Endothelial cell of umbilical vein (primary cell): ENCODE results near the gene MICA. TPM values are rescaled to one million over a fixed set of nuclear protein-coding genes. Genes with fewer than 3 reads are reported as not detected.
"Not testable (repeated sequence)": the region's sequence is repeated elsewhere in the genome, so short reads cannot be mapped to it uniquely, and the experiment has no call there.

Experiments
- BruUV-seq: library from RNA; stranded (reverse); fragments of 400-500 nt; replicated peaks from 2 replicates; lab custom pipeline; 2021; lab: Mats Ljungman, UMichigan
- CTCF ChIA-PET: fragments of 300-600, 350-600 bp; sonication (Branson Sonifier 250); formaldehyde crosslinking; loops from one replicate; lab custom pipeline; 2021; ENCODE audit warnings: antibody characterized with exemption, inconsistent platforms; lab: Charles Lee
- POLR2A ChIA-PET: fragments of 300-600, 350-600 bp; sonication (Branson Sonifier 250); formaldehyde crosslinking; loops from one replicate; lab custom pipeline; 2021; ENCODE audit warnings: antibody characterized with exemption, inconsistent platforms; lab: Charles Lee
- DNase-seq: peaks from one replicate; pipeline ENCODE4 v3.0.0-alpha.2; 2011; ENCODE audit warnings: low read depth, low spot score
- FAIRE-seq: peaks from 2 replicates; lab custom pipeline; 2011; peaks lifted over from hg19 to GRCh38; lab: Jason Lieb, UNC
- H2AFZ ChIP-seq: 2 replicates; pipeline ENCODE4 v1.6.0; 2012; ENCODE audit warnings: low read depth, low read length, control low read depth, inconsistent platforms
- H3K27ac ChIP-seq: 2 replicates; pipeline ENCODE4 v1.5.1; 2011; ENCODE audit warnings: low read depth, mild to moderate bottlenecking, control low read depth, low read length, moderate library complexity; ENCODE audit not compliant: insufficient read depth
- H3K27me3 ChIP-seq, 2 experiments: 2 replicates each; pipeline versions ENCODE4 v1.6.0 to v1.6.1; 2011; ENCODE audit warnings: low read length in 2 of 2, mixed read lengths in 1 of 2; ENCODE audit not compliant: control insufficient read depth in 2 of 2, insufficient read depth in 2 of 2
- H3K36me3 ChIP-seq, 2 experiments: 2 replicates in 1 of 2; 3 replicates in 1 of 2; pipeline ENCODE4 v1.5.1; 2011; ENCODE audit warnings: low read length in 2 of 2, mild to moderate bottlenecking in 1 of 2, moderate library complexity in 1 of 2; ENCODE audit not compliant: control insufficient read depth in 2 of 2, insufficient read depth in 2 of 2; ENCODE audit errors: extremely low read depth in 1 of 2
- H3K4me1 ChIP-seq: 3 replicates; pipeline ENCODE4 v1.5.1; 2011; ENCODE audit warnings: mild to moderate bottlenecking, low read length; ENCODE audit not compliant: control insufficient read depth, insufficient read depth; ENCODE audit errors: extremely low read depth
- H3K4me2 ChIP-seq: 2 replicates; pipeline ENCODE4 v1.6.1; 2011; ENCODE audit warnings: low read length, control low read depth, mixed read lengths; ENCODE audit not compliant: insufficient read depth
- H3K4me3 ChIP-seq, 3 experiments: fragments of 200-600 bp in 1 of 3; sonication (generic), shearing (Covaris generic) in 1 of 3; replicated peaks in 1 of 3; 2 replicates each; pipeline ENCODE4 v1.5.1; 2011 to 2016; ENCODE audit warnings: control low read depth in 3 of 3, low read length in 3 of 3, mild to moderate bottlenecking in 2 of 3, inconsistent platforms in 1 of 3, low read depth in 1 of 3, moderate library complexity in 1 of 3; ENCODE audit not compliant: insufficient read depth in 1 of 3
- H3K79me2 ChIP-seq: 2 replicates; pipeline ENCODE4 v1.6.0; 2012; ENCODE audit warnings: low read length, inconsistent platforms; ENCODE audit not compliant: control insufficient read depth, insufficient read depth
- H3K9ac ChIP-seq: replicated peaks from 2 replicates; pipeline ENCODE3; 2011; ENCODE audit warnings: low read length, control low read depth; ENCODE audit not compliant: insufficient read depth; ENCODE audit errors: extremely low read depth
- H3K9me1 ChIP-seq: replicated peaks from 3 replicates; pipeline ENCODE4 v1.6.0; 2011; ENCODE audit warnings: mild to moderate bottlenecking, low read length; ENCODE audit not compliant: control insufficient read depth, insufficient read depth; ENCODE audit errors: extremely low read depth
- H3K9me3 ChIP-seq: replicated peaks from 2 replicates; pipeline ENCODE4 v1.5.1; 2012; ENCODE audit warnings: low read length, inconsistent platforms; ENCODE audit not compliant: control insufficient read depth, insufficient read depth
- H4K20me1 ChIP-seq: replicated peaks from 2 replicates; pipeline ENCODE3; 2011; ENCODE audit warnings: mild to moderate bottlenecking, low read length; ENCODE audit not compliant: control insufficient read depth, insufficient read depth; ENCODE audit errors: extremely low read depth
- EZH2 ChIP-seq: IDR thresholded peaks from 2 replicates; pipeline ENCODE4 v1.6.1; 2012; ENCODE audit warnings: borderline replicate concordance, low read depth, mild to moderate bottlenecking, moderate library complexity, low read length, inconsistent platforms; ENCODE audit not compliant: severe bottlenecking
- FOS ChIP-seq: IDR thresholded peaks from 2 replicates; pipeline ENCODE4 v1.6.1; 2011; ENCODE audit warnings: mild to moderate bottlenecking, low read length, moderate library complexity, borderline replicate concordance; ENCODE audit not compliant: insufficient read depth
- JUN ChIP-seq: IDR thresholded peaks from 2 replicates; pipeline ENCODE4 v1.6.1; 2011; ENCODE audit warnings: borderline replicate concordance, low read depth; ENCODE audit not compliant: insufficient read length, insufficient read depth
- dilution Hi-C: fragments of 300-500 bp; cut with MboI; formaldehyde crosslinking; loops from one replicate; pipeline ENCODE4 v1.15.0; 2019; ENCODE audit warnings: low sequenced_read_pairs; ENCODE audit not compliant: extremely low pct_ligation_motif_present
- intact Hi-C: fragments of 100-400 bp; cut with micrococcal nuclease; formaldehyde crosslinking; loops from one replicate; pipeline ENCODE4 v1.10.0; 2022
- polyA plus RNA-seq, 4 experiments: library from polyadenylated mRNA; depleted of rRNA in 3 of 4; stranded (reverse) in 3 of 4; unstranded in 1 of 4; fragments of >200 nt; gene quantifications; 2 replicates each; pipeline versions ENCODE4 v1.2.1 to v1.2.3, GENCODE V29; 2011 to 2012; ENCODE audit warnings: missing spikeins in 1 of 4
- total RNA-seq: library from RNA; stranded (reverse); gene quantifications from 2 replicates; pipeline ENCODE4 v1.2.3, GENCODE V29; 2021

Gene MICA
- total and polyA plus RNA-seq, 2 donors (not counting 3 experiments of a cell fraction or from before 2014, with no cell fraction given), result 42.5 to 99.3 TPM

GRCh38 chr6:31446481-31446880 is 43.1 kb downstream of the MICA start:
- FAIRE-seq (no peak), DNase-seq (no peak)
- Histone ChIP-seq H3K27ac (no peak overlapping the region), H3K4me3 (no peak overlapping the region), H2AFZ (no peak overlapping the region), H3K4me1 (no peaks in the 10 kb centered on the region), H3K27me3 (peaks cover 18 to 32% of the 10 kb centered on the region in 2 experiments), H3K4me2 (no peak overlapping the region), H3K9me1 (no peaks in the 10 kb centered on the region), H3K36me3 (no peaks in the 10 kb centered on the region), H3K9me3 (no peaks in the 10 kb centered on the region), H3K79me2 (no peaks in the 10 kb centered on the region), H3K9ac (no peak overlapping the region), H4K20me1 (no peaks in the 10 kb centered on the region)
- BruUV-seq, result no TSS peak
- intact Hi-C loops (no loop called here), dilution Hi-C loops (no loop called here)
- ChIA-PET CTCF (no interaction called here), POLR2A (no interaction called here)
- TF ChIP-seq EZH2, result no peak
- no peak for TF ChIP-seq JUN
- no peak for TF ChIP-seq FOS

DNA sequence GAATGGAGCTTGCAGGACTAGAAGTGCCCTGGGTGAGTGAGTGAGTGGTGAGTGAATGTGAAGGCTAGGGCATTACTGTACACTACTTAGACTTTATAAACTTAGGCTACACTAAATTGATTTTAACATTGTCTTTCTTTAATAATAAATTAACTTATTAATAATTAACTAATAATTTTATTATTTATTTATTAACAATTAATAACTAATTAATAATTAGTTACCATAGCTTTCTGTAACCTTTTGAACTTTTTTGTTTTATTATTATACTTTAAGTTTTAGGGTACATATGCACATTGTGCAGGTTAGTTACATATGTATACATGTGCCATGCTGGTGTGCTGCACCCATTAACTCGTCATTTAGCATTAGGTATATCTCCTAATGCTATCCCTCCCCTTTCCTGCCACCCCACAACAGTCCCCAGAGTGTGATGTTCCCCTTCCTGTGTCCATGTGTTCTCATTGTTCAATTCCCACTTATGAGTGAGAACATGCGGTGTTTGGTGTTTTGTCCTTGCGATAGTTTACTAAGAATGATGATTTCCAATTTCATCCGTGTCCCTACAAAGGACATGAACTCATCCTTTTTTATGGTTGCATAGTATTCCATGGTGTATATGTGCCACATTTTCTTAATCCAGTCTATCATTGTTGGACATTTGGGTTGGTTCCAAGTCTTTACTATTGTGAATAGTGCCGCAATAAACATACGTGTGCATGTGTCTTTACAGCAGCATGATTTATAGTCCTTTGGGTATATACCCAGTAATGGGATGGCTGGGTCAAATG is 43.8 kb downstream of the MICA start:
- CTCF ChIA-PET, BruUV-seq, H3K79me2 ChIP-seq, H3K36me3 ChIP-seq, POLR2A ChIA-PET, H2AFZ ChIP-seq, FAIRE-seq, H3K4me3 ChIP-seq, H3K27ac ChIP-seq, DNase-seq, intact Hi-C loops, H3K4me1 ChIP-seq, dilution Hi-C loops, H3K9ac ChIP-seq, H3K9me3 ChIP-seq, H4K20me1 ChIP-seq, H3K4me2 ChIP-seq, H3K9me1 ChIP-seq: not testable (repeated sequence)
- peaks cover 18 to 38% of the 10 kb centered on the region in 2 experiments for H3K27me3 ChIP-seq
